GM18868 (cell line): ENCODE data around the gene OR51I1.

ENCODE experiments used
- ATAC-seq: cut with Tn5 transposase; IDR thresholded peaks from one replicate; pipeline ENCODE4 v1.9.1; 2021; ENCODE audit warnings: mild to moderate bottlenecking, moderate library complexity; ENCODE audit not compliant: unreplicated experiment

Gene OR51I1, protein sequence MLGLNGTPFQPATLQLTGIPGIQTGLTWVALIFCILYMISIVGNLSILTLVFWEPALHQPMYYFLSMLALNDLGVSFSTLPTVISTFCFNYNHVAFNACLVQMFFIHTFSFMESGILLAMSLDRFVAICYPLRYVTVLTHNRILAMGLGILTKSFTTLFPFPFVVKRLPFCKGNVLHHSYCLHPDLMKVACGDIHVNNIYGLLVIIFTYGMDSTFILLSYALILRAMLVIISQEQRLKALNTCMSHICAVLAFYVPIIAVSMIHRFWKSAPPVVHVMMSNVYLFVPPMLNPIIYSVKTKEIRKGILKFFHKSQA

DNA sequence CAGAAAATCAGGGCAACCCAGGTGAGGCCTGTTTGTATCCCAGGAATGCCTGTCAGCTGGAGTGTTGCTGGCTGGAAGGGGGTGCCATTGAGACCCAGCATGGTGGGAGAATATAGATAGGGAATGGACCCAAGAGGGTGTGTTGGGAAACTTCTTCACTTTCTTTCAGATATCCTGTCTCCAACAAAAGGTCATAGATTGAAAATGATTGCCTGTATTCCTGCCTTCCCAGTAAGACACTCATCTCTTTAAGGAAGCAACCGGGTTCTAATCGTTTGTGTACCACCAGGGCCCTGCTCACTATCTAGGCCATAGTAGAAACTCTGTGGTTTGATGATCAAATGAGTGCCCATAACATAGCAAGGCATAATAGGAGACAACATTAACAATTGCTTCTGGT is at the start of gene OR51I1:
OR51I1 (minus strand) TSS at position 101 of the 400 bp plus-strand sequence; CDS start at position 101, 0 bp downstream.
- ATAC-seq = no peak

DNA sequence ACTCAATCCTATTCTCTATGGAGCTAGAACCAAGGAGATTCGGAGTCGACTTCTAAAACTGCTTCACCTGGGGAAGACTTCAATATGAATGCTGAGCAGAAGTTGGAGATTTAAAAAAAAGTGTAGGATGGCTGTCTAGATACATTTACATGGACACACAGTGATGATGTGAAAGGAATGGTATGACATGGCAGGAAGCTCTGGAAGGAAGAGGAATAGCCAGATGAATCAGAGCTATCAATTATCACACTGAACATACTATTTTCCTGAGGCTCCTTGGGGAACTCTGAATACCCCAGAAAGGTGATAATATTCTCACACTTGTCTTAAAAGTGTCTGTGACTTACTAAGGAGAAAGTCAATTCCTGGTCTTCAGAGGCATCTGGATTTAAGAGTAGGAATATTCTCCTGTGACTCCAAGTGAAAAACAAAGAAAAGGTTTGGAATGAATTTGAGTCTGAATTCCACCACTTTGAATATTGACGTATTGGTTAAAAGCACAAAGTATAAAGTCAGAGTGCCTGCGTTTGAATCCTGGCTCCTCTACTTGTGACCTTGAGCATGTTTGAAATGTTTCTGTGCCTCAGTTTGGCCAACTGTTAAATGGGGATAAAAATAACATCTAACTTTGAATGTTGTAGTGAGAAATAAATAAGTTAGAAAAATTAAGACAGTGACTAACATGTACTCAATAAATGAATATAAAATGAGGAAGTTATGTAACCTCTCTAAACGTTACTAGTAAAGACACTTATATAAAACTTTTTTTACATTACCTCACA is 48.5 kb upstream of the OR51I1 start:
- no peak for ATAC-seq

DNA sequence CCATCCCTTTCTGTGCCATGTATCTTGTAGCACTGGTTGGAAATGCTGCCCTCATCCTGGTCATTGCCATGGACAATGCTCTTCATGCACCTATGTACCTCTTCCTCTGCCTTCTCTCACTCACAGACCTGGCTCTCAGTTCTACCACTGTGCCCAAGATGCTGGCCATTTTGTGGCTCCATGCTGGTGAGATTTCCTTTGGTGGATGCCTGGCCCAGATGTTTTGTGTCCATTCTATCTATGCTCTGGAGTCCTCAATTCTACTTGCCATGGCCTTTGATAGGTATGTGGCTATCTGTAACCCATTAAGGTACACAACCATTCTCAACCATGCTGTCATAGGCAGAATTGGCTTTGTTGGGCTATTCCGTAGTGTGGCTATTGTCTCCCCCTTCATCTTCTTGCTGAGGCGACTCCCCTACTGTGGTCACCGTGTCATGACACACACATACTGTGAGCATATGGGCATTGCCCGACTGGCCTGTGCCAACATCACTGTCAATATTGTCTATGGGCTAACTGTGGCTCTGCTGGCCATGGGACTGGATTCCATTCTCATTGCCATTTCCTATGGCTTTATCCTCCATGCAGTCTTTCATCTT is 47.6 kb upstream of the OR51I1 start:
- no peak for ATAC-seq

DNA sequence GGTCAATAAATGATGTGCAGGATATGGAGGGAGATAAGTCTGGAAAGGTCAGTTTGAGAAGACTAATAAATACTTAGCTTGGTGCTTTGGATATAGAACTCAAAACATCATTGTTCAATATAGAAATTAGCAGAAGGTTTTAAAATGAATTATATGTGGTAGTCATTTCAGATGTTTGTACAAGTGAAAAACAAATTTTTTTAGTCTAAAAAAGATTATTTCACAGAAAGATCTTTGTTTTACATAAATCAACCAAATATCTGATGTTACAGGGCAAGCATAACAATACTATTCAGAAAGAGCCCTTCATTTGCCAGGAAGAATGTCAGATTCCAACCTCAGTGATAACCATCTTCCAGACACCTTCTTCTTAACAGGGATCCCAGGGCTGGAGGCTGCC is 47.1 kb upstream of the OR51I1 start, which contains the start of gene OR52D1:
OR52D1 (plus strand) TSS at position 301 of the 400 bp plus-strand sequence; CDS start at position 323, 22 bp downstream.
- no peak for ATAC-seq

DNA sequence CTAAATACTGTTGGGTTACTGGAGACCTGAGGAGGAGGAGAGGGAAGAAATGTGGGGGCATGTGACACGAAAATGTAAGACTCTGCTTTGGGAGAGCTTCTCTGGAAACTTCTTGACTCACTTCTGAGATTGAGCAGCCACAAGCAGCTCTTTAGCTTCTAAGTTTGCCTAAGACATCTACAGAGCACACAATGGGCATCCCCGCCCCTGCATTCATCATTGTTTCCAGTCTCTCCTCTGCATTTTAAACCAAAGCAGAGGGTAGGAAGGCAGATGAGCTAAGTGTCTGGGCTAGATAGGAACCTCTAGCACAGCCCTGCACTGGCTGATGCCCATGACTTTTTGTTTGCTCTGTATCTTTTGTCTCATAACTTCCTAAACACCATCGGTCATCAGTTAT is 45.1 kb upstream of the OR51I1 start:
- ATAC-seq = no peak

DNA sequence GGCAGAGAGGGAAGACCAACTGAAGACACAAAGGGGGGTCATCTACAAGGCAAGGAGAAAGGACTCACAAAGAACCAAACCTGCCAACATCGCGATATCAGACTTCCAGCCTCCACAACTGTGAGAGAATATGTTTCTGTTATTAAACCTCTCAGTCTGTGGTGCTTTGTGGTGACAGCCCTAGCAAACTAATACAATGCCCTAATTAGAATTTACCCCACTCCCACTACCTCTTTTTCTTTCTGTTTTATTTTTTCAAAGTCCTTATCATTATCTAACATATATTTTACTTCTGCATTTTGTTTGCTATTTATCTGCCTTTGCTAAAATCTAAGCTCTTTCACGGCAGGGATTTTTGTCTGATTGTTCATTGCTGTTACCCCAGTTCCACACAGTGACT is 44.7 kb upstream of the OR51I1 start:
- no peak for ATAC-seq

DNA sequence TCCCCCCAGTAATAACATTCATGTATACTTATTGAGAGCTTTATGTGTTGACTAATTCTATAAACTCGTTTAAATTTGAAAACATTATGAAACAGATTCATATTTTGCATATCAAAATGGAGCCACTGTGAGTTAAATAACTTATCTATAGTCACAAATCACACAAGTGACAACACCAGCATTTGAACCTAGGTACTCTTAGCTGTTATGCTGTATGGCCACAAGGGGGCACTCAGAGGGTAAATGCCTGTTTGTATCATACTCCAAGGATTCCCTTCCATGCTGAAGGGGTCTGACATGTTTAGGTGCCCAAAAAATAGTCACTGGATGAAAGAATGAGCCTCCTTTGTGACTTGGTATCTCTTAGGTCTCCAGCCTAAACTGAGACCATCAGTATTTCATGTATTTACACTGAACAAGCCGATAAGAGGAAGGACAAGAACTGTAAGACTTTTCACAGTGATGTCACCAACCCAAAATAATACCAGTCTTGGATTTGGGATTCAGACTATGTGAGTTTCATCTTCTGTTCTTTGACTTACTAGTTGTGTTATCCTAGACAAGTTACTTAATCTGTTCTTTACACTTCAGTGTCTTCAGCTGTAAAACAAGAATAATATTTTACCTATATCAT is 35.0 kb upstream of the OR51I1 start:
- peak; percentile 84 for ATAC-seq

DNA sequence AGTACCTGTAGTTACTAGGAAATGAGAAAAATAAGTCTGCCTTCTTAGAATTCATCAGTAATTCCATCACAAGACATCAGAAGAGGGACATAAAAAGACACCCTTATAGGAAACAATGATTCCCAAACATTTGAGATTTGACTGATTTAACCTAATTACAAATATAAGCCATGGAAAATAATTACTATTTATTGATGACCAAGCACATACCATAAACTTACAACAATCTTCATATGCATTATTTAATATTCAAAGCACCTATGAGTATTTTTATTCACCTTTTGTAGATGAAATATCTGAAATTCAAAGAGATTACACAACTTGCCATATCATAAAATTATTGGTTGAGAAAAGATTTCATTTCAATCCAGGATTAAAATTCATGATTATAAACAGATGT is 32.6 kb upstream of the OR51I1 start:
- no peak for ATAC-seq

DNA sequence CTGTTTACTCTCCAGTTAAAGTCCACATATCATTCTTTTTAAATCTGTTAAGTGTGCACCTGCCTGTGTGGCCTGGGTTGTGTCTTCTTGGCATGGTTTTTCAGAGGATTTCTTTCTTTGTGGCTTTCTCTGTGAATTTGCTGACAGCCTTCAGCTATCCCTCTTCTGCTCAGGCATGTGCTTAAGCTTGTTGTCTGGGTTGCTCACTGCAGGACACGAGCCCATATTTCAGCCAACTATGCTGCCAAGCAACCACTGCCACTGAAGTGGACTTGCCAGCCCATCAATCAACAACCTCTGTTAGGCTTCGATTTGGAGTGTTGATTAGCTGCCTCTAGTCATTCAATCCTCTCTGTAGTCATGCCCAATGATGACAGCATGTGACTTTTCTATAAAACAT is 26.2 kb upstream of the OR51I1 start:
- no peak for ATAC-seq

DNA sequence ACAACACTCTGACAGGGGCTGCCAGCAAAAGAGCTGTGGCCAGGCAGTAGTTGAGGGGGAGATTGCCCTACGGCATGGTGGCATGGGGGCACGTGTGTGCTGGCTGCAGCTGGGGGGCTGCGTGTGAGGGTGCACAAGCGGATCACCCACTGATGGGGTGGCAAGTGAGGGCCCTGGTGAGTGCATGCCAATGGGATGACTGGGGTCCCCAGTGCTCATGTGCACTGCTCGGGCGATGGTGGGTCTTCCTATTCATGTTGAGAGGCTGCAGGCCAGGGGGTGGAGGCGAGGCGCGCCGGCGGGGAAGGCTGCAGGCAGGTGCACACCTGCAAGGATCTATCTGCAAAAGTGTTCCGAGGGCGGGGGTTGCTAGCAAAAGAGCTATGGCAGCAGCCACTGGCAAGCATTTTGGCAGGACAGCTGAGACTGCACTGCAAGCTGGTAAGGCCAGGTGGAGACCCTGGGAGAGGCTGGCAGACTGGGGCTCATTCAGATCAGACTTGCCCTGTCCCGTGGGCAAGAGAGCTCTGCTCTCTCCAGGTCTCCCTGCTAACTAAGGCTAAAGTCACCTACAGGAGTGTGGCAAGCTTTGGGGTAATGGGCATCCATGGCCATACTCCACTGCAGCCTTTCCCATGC is 19.8 kb upstream of the OR51I1 start:
- no peak for ATAC-seq

DNA sequence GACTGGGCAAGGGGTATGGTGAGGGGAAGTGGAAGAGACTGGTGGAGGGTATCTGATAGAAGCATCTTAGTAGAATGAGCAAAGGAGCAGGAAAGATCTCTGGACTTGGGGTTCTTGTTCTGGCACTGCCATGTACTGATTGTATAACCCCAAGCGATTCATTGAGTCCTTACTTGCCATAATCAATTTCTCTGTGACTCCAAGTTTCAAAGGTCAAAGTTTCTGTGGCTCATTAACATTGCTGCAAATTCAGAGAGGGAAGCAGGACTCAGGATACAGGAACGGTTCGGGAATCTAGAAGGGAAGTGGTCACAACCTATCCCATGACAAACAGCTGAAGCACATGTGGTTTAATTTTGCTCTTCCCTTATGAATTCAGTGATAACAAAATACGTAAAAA is 8.1 kb upstream of the OR51I1 start:
- no peak for ATAC-seq

DNA sequence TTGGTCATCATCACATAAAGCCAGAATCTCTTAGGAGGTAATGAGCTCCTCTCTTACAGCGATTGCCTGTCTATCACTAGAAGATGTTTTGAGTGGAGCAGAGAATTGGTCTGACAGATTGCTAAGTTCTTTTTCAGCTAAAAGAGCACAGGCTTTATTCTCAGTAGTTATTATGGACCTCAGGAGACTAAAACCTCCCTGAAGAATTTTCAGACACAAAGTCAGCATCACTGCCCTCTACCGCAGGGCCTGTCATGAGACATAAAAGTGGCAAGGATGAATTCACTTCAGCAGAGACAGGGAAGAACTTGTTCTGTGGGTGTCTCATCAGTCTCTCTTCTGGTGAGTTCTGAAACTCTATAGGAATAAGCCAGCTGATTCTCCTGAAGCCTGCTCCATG is 7.7 kb upstream of the OR51I1 start, which contains the start of gene OR51I2:
OR51I2 (plus strand) TSS at position 301 of the 400 bp plus-strand sequence. CDS start 4,166 bp downstream, outside the sequence.
- ATAC-seq = no peak

DNA sequence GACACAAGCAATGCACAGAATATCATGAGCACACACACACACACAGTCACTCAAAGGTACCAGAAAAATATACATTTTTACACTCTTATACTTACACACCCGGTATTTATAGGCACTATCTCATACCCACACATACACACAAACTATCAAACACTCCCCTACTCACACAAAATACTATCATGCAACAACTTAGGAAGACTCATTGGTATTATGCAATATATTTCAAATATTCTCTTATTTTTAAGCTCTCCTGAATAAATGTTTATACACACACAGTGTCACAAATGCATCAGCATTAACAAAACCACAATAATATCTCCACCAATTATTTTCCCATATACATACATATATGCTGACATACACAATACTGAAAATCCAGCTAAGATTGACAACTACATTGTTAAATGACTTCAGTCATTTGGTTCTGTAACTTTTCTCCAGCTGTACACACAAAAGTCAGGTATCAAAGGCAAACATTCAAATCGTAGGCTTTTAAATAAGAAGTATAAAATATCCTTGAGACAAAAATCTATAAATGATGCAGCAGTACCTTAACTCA is 2.6 kb upstream of the OR51I1 start:
- no peak for ATAC-seq

DNA sequence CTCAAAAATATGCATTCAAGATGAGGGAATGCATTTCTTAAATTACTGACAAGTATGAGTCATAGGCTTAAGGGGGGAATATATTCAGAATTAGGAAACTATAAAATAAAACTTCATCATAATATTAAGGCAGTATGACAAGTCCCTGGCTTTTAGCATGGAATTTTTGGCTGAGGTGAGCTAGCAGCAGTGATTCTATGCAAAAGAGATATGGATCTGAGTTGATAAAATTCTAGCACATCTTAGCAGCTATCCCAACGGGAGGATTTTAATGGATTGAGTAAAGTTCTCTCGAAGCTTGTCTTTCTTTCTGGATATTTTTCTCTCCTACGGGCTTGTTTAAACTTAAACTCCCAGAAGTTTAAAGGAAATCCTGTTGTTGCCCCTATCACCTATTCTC is 18.2 kb downstream of the OR51I1 start:
- ATAC-seq = no peak

DNA sequence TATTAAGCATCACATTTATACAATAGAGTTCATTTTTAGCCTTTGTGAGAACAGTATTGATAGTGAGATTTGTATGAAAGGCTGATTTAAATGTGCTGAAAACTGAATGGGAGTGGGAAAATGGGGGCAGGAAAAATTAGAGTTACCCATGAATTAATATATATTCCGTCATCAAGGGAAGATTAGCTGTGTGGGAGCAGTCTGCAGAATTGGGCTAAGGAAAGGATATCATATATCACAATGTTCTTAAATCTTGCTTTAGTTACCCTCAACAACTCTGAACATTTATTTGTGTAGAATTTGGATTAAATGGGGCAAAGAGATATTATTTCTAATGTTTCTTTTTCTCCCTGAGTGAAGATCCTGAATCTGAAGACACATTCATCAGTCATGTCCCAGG is 19.5 kb downstream of the OR51I1 start, which contains the start of gene OR51Q1:
OR51Q1 (plus strand) TSS at position 301 of the 400 bp plus-strand sequence; CDS start at position 391, 90 bp downstream.
- ATAC-seq = no peak

DNA sequence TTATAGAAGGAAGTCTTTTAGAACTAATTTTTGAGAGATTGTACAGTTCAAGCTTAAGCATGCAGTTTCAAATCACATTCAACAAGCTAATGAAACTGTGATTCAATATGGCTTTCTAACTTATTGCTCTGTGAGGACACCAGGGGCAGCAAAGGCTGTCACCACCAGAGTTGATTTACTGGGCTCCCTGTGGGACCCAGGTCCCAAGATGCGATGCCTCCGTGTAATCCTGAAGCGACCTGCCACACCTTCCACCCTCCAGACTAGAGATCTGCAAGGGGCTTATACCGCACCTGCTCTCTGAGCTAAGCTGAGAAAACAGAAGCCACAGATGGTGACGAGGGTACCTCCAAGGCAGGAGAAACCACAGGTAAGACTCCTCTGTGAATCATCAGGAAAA is 20.3 kb downstream of the OR51I1 start:
- no peak for ATAC-seq

DNA sequence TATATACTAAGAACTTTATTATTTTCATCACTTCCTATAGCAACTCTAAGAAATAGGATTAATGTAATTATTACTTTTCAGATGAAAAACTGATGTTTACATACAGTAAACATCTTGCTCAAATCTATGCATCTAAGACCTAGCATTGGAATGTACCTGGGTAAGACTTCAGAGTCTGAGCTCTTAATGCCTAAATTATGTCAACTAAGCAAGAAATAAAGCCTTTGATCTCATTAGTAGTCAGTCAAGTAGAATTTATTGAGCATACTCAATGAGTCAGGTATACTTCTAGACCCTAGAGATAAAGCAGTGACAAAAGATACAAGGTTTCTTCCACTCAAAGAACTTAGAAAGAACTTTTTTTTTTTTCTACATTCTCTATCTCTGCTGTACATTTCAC is 36.1 kb downstream of the OR51I1 start:
- ATAC-seq = no peak

DNA sequence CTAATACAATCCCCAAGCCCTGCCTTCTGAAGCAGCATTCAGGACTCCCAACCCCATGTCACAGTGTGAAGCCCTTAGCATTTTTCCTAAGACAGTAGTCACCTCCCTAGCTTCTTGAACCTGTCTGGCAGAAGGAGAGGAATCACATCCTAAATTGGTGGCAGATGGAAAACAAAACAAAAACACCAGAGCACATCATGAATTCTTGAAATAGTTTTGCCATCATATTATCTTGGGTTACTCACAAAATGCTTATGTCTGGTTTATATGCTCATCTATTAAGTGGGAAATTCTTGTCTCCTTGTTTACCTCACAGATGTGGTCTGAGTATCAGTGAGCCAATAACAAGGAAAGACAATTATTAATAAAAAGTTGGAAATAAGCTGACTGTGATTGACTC is 42.4 kb downstream of the OR51I1 start:
- no peak for ATAC-seq

DNA sequence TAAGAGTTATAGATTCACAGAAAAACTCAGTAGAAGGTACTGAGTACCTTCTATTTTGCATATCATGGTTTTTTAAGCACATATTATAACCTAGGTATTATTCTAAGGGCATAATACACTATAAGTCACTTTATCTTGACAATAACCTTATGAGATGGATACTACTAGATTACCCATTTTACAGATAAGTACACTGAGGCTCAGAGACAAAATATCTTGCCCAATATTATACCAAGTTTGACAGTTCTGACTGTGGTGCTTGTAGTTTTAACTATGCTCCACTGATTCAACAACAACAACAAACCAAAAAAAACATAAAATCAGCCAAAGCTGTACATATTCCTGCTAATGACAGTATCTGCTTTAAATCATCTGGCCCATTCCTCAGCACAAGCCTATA is 47.2 kb downstream of the OR51I1 start:
- no peak for ATAC-seq
